SU-DHL-6 (cell line): Measurements from ENCODE around the gene NFATC4.

ENCODE experiments used
- EZH2phosphoT487 ChIP-seq: fragments of 200-600 bp; sonication (generic), shearing (Covaris generic); conservative IDR thresholded peaks from 2 replicates; pipeline ENCODE4 v1.6.1; 2018; ENCODE audit warnings: mild to moderate bottlenecking, antibody characterized with exemption, low read length, moderate library complexity, mixed read lengths
- TF ChIP-seq, protein P1 (sequence below): fragments of 200-600 bp; sonication (generic); IDR thresholded peaks from one replicate; pipeline ENCODE4 v1.5.1; 2017; ENCODE audit warnings: antibody characterized with exemption, mild to moderate bottlenecking, low read length, moderate library complexity; ENCODE audit not compliant: insufficient read depth, poor library complexity, severe bottlenecking

DNA sequence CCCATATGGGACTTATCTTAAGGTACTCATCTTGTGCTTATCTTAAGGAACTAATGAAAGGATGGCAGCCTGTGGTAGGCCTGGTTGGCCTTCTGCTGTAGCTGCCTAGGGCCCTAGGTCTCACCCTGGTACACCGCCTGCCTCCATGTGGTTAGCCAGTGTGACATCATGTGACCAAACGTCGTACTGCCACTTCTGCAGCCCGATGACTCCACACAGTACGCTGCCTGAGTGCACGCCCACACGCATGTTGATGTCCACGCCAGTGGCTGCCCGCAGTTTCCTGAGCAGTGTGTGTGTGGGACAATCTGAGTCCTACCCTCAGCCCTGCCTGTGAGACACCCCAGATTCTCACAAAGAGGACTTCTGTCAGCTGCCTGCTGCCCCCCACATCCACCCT, 38.2 kb upstream of the NFATC4 start:
- TF ChIP-seq, protein P1, sequence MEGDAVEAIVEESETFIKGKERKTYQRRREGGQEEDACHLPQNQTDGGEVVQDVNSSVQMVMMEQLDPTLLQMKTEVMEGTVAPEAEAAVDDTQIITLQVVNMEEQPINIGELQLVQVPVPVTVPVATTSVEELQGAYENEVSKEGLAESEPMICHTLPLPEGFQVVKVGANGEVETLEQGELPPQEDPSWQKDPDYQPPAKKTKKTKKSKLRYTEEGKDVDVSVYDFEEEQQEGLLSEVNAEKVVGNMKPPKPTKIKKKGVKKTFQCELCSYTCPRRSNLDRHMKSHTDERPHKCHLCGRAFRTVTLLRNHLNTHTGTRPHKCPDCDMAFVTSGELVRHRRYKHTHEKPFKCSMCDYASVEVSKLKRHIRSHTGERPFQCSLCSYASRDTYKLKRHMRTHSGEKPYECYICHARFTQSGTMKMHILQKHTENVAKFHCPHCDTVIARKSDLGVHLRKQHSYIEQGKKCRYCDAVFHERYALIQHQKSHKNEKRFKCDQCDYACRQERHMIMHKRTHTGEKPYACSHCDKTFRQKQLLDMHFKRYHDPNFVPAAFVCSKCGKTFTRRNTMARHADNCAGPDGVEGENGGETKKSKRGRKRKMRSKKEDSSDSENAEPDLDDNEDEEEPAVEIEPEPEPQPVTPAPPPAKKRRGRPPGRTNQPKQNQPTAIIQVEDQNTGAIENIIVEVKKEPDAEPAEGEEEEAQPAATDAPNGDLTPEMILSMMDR = no peak
- TF ChIP-seq EZH2phosphoT487 = no peak
